IgD-negative memory B cell (primary cell): ENCODE measurements around the gene LARP1B. TPM values are rescaled to one million over a fixed set of nuclear protein-coding genes. Genes with fewer than 3 reads are reported as not detected.

Source experiments
- polyA plus RNA-seq: library from polyadenylated mRNA; unstranded; fragments of 300-500 nt; fragmentation: Illumina TruSeq; gene quantifications from one replicate; pipeline ENCODE4 v1.2.3, GENCODE V29; 2021

LARP1B gene
- polyA plus RNA-seq, 1 donor from 2014 or later: 3.6 TPM

Other genes starting within 250 kb of the LARP1B start
- gene PLK4, start 180.4 kb upstream of the LARP1B start, polyA plus RNA-seq: 1.6 TPM
- 7.8 TPM for gene MFSD8, start 96.1 kb upstream of the LARP1B start, polyA plus RNA-seq
- gene ABHD18, start 95.9 kb upstream of the LARP1B start, polyA plus RNA-seq: 7.5 TPM
- 16.6 TPM for gene PGRMC2, start 226.5 kb downstream of the LARP1B start, polyA plus RNA-seq